T47D (cell line): ENCODE data around the gene STAG1.

Experiments used
- DNase-seq, 2 experiments: peaks; one replicate each; pipeline versions ENCODE4 v3.0.0 to v3.0.0-alpha.2; 2011 to 2012; ENCODE audit warnings: low read depth in 1 of 2, low spot score in 1 of 2
- JUND ChIP-seq: IDR thresholded peaks from 2 replicates; pipeline ENCODE4 v1.6.1; 2012; ENCODE audit warnings: low read depth
- in situ Hi-C: cut with HindIII; loops from 2 replicates; pipeline ENCODE4 v1.10.0; 2016; ENCODE audit warnings: low sequenced_read_pairs, low pct_unique_long_range_greater_than_20kb

The STAG1 gene

GRCh38 chr3:136305879-136306278 is 446.3 kb downstream of the STAG1 start:
- TF ChIP-seq JUND, result no peak
- peak; percentile 37 to 80 for DNase-seq
- in situ Hi-C loops, result no loop called here

DNA sequence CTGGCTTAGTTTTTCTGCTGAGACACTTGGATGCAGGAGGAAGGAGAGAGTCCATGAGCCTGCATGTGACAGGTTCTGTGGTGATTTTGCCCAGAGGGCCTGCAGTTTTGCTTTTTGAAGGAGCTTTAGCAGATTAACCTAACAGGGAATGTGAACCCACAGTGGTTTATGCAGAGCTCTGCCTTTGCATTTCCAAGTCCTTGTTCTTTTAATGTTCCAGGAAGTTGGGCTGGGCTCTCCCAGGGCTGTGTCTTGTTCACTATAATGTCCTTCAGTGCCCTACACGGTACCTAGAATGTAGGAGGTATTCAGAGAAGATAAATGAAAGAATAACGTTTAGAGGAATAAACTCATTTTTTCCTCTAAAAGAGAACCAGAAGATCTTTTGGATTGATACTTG is 451.7 kb downstream of the STAG1 start:
- no peak for DNase-seq
- in situ Hi-C loops, result no loop called here
- TF ChIP-seq JUND, result no peak

- no peak for DNase-seq
- TF ChIP-seq JUND, result no peak
- in situ Hi-C loops, result no loop called here
Observed at GRCh38 chr3:136297826-136298225, 454.4 kb downstream of the STAG1 start.

GRCh38 chr3:136296960-136297359 is 455.2 kb downstream of the STAG1 start:
- no peak for DNase-seq
- in situ Hi-C loops, result no loop called here
- TF ChIP-seq JUND, result no peak

DNA sequence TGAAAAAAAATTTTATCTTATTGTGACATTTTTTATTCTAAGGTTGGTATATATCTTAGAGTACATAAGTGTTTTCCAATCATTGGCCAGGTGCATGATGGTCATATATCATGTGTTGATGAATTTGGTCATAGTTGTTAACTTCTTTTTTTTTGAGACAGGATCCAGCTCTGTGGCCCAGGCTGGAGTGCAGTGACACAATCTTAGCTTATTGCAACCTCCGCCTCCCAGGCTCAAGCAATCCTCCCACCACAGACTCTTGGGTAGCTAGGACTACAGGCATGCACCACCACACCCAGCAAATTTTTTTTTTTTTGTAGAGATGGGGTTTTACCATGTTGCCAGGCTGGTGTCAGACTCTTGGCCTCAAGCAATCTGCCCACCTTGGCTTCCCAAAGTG is 458.0 kb downstream of the STAG1 start:
- in situ Hi-C loops, result no loop called here
- no peak for DNase-seq
- no peak for TF ChIP-seq JUND

- in situ Hi-C loops, result no loop called here
- no peak for DNase-seq
- no peak for TF ChIP-seq JUND
Observed at GRCh38 chr3:136293279-136293678, 458.9 kb downstream of the STAG1 start.

DNA sequence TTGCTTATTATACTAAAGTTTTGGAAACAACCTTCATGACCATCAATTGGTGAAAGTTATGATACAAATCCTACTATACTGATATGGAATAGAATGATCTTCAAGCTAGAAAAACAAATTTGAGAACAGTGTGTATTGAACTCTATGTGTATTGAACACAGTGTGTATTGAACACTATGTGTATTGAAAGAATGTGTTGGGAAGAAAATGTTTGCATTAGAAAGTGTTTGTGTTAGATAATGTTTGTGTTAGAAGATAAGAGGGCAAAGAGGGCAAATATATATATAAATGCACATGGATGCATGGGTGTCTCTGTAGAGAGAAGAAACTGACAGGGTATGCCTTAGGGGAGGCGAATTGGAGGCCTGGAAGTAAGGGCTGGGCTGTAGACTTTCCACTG is 459.7 kb downstream of the STAG1 start:
- in situ Hi-C loops, result no loop called here
- no peak for DNase-seq
- TF ChIP-seq JUND, result no peak

- DNase-seq, result no peak
- in situ Hi-C loops, result no loop called here
- no peak for TF ChIP-seq JUND
Observed at GRCh38 chr3:136291302-136291701, 460.9 kb downstream of the STAG1 start.
